ENCODE data around the gene GPHN. TPM values are rescaled to one million over a fixed set of nuclear protein-coding genes. Genes with fewer than 3 reads are reported as not detected.

GPHN gene
- total and polyA plus RNA-seq, 2 of the 8 experiments (the other 6 are each of a cell fraction or from before 2014, with no cell fraction given) = 6.0 to 16.0 TPM

DNA sequence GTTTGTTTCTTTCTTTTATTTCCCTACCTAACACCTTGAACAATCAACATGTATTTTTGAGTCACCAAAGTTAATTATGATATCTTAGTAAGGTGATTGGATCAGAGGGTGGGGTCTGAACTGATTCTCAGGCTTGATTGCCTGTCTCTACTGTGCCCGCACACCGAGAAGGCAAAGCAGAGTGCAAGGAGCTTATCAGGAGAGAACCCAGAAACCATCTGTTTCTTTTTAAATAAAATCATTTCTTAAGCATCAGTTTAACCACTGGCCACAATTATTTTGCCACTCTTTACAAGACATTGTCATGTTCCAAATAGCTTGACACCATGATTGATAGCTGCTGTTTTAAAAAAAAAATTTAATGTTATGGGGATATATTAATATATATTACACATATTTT lies 684.4 kb downstream of the GPHN start:
- Histone ChIP-seq H3K4ac (replicated peaks; ENCODE audit: insufficient read length, low read depth, low read length) (no peak overlapping the region), H3K14ac (ENCODE audit: insufficient read length) (no peak overlapping the region), H2BK20ac (ENCODE audit: low read length) (no peak overlapping the region), H2BK5ac (ENCODE audit: low read depth, low read length) (no peak overlapping the region), H3K23me2 (ENCODE audit: low read depth, low read length) (no peaks in the 10 kb centered on the region), H3K18ac (ENCODE audit: extremely low read depth, low read length) (no peak overlapping the region), H3K4me1 (replicated peaks in 1 of 4; ENCODE audit: control insufficient read depth in 3 of 4, insufficient read depth in 4 of 4, low read length in 3 of 4) (no peaks in the 10 kb centered on the region), H3K23ac (ENCODE audit: insufficient read length) (no peak overlapping the region), H2BK15ac (ENCODE audit: low read length) (no peak overlapping the region), H4K8ac (ENCODE audit: extremely low read depth, insufficient read depth, low read length) (no peak overlapping the region), H4K91ac (replicated peaks; ENCODE audit: insufficient read length, low read length) (no peak overlapping the region), H3K36me3 (ENCODE audit: control insufficient read depth in 2 of 4, insufficient read depth in 4 of 4, low read length in 3 of 4) (no peaks in the 10 kb centered on the region), H3K79me1 (ENCODE audit: low read depth, low read length) (no peaks in the 10 kb centered on the region), H3K4me2 (ENCODE audit: insufficient read depth in 1 of 2, low read depth in 2 of 2, low read length in 2 of 2) (no peak overlapping the region), H2BK12ac (ENCODE audit: low read depth, low read length) (no peak overlapping the region), H4K5ac (ENCODE audit: insufficient read length, low read depth, low read length) (no peak overlapping the region), H2AFZ (ENCODE audit: low read length) (no peak overlapping the region), H2BK120ac (replicated peaks; ENCODE audit: low read depth, low read length) (no peak overlapping the region), H3K27ac (ENCODE audit: low read depth, low read length) (no peak overlapping the region), H3K27me3 (replicated peaks in 1 of 4; ENCODE audit: control insufficient read depth in 3 of 4, extremely low read depth in 1 of 4, insufficient read depth in 3 of 4, low read length in 3 of 4) (no peaks in the 10 kb centered on the region), H3K79me2 (ENCODE audit: control insufficient read depth in 1 of 2, insufficient read depth in 2 of 2, low read length in 2 of 2) (no peaks in the 10 kb centered on the region), H3K4me3 (ENCODE audit: extremely low read depth in 1 of 4, insufficient read depth in 2 of 4, low read depth in 3 of 4, low read length in 4 of 4) (no peak overlapping the region), H3K9me3 (ENCODE audit: insufficient read depth in 2 of 2, low read depth in 1 of 2, low read length in 1 of 2) (no peaks in the 10 kb centered on the region), H3K9ac (replicated peaks in 1 of 4; ENCODE audit: extremely low read depth in 1 of 4, low read depth in 3 of 4, low read length in 3 of 4) (no peak overlapping the region), H2AK5ac (ENCODE audit: low read depth, low read length) (no peak overlapping the region), H4K20me1 (replicated peaks in 1 of 2; ENCODE audit: control insufficient read depth in 1 of 2, insufficient read depth in 2 of 2, low read length in 2 of 2) (no peaks in the 10 kb centered on the region), H3K56ac (replicated peaks; ENCODE audit: insufficient read length, low read depth, low read length) (no peak overlapping the region)
- DNase-seq (ENCODE audit: low read depth in 1 of 2, low spot score in 2 of 2) = no peak
- CTCF ChIA-PET (ENCODE audit: partially characterized antibody) = interaction anchor here (0.9 to 2.1 kb wide), 5 partner anchors 9 to 94 kb away, joined by 3 to 7 read pairs (median 4); no protein-coding TSS in a partner anchor
- whole genome bisulfite sequencing, 2 experiments (ENCODE audit: extremely low coverage in 1 of 2, insufficient coverage in 1 of 2, insufficient read length in 1 of 2, insufficient replicate concordance in 2 of 2, low coverage in 1 of 2, low lambda C conversion rate in 2 of 2, missing lambda C conversion rate in 1 of 2) = 90% methylated on average over 2 of the region's 2 CpGs; no CpG with 5 or more reads in 1 of the 2 experiments
- no peak for FAIRE-seq
- POLR2A ChIA-PET (ENCODE audit: partially characterized antibody) = no interaction called here
- no peak for TF ChIP-seq GTF2F1 (IDR thresholded peaks at IDR 0.05; ENCODE audit: borderline replicate concordance, low read depth, low read length)
- TF ChIP-seq CREB1 (IDR thresholded peaks at IDR 0.05) = no peak

All from H1 (cell line).